ENCODE data around the gene GNA14.

GRCh38 chr9:77697238-77697984 is 49.3 kb upstream of the GNA14 start:
- TF ChIP-seq CTCF (IDR thresholded peaks at IDR 0.05) (no peak), ZFX (IDR thresholded peaks at IDR 0.05; ENCODE audit: borderline replicate concordance) (no peak)
